Hair follicle dermal papilla cell (primary cell): ENCODE measurements around the gene WDR36. TPM values are rescaled to one million over a fixed set of nuclear protein-coding genes. Genes with fewer than 3 reads are reported as not detected.

Experiments
- total RNA-seq: library from RNA; depleted of rRNA; stranded (reverse); fragments of >200 nt; gene quantifications from 2 replicates; pipeline ENCODE4 v1.2.3, GENCODE V29; 2012

Gene WDR36
- 39.0 and 51.0 TPM in 2 replicates for total RNA-seq

DNA sequence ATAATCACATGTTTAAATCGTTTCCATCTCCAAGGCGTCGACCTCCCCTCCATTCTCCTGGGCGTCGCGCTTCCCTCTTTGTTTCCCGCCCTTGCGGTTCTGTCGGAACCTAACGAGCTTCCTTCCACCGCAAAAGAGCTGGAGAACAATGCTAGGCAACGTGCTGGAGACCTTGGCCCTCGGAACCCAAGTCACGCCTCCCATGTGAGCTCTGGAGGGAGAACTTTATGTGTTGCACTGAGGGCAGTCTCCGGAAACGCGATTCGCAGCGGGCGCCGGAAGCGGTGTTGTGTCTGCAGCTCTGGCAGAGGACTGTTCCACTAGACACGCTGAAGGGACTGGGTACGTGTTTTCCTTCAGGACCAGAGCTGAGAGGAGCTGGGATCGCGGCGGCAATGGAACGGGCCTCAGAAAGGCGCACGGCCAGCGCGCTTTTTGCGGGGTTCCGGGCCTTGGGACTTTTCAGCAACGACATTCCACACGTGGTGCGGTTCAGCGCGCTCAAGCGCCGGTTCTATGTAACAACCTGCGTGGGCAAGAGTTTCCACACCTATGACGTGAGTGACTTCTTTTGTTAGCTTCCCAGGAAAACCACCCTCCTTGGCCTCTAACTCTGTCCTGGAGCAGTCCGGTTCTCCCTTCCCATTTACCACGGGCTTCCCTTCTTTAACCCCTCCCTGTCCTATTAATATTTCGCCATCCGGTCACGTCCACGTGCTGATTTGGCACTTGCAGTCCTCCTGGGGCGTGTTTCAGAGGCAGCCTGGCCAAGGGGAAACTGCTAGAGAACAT lies at the start of gene WDR36:
Gene WDR36, plus strand, starts transcription at position 287 of the 792 bp plus-strand sequence. Its CDS starts 109 bp downstream, at position 396.

DNA sequence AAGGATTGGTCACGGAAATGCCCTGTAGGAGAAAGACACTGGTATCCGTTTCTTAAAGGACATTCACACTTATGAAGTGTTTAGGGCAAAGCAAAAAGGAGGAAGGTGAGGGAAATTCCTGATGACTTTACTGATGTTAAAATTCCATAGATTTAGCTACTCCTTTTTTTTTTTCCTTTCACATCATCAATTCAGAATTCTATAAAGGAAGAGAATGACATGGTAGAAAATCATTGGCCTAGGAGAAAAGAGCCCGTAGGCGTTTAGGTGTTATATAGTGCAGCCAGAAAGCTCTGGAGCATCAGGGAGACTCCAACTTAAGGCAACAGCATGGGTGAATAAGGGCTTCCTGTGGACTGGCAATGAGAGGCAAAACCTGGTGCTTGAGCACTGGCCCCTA lies 20.7 kb upstream of the WDR36 start, which contains the start of gene TSLP:
Gene TSLP, plus strand, starts transcription at position 301 of the 400 bp plus-strand sequence. CDS start 178 bp downstream, outside the sequence.

Other genes with a start within 250 kb of the WDR36 start
- gene TSLP, start 20.6 kb upstream of the WDR36 start, total RNA-seq: under 0.01 and 0.49 TPM in 2 replicates
- gene CAMK4, start 132.0 kb downstream of the WDR36 start, total RNA-seq: 3.7 and 4.0 TPM in 2 replicates